ENCODE data around the gene VRK3.

VRK3 gene

DNA sequence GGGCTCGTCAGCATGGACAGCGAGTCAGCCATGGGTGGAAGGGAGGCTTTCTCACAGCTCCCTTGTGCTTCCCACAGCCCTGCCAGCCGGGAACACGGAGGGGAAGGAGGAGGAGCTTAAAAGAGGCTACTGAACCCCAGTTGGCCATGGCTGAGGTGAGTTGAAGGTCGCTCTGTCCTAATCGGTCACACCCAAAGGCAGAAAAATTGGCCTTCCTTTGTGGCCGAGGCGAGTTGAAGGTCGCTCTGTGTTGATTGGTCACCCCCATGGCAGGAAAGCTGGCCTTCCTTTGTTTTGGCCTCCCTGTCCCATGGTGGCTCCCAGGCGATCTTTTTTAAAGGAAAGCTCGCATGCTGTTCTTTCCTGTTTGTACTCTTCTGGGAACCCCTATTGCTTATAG, 5.8 kb upstream of the VRK3 start:
- DNase-seq (ENCODE audit: low spot score): no peak

DNA sequence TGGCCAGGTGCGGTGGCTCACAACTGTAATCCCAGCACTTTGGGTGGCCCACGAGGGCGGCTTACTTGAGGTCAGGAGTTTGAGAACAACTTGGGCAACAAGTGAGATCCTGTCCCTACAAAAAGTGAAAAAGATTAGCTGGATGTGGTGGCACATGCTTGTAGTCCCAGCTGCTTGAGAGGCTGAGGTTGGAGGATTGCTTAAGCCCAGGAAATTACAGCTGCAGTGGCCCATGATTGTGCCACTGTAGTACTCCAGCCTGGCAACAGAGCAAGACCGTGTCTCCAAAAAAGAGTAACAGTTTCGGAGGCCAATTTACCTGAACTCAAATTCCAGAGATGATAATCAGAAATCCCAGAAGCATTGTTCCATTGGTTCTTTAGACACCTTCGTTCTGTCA, 5.1 kb upstream of the VRK3 start:
- DNase-seq (ENCODE audit: low spot score): no peak

DNA sequence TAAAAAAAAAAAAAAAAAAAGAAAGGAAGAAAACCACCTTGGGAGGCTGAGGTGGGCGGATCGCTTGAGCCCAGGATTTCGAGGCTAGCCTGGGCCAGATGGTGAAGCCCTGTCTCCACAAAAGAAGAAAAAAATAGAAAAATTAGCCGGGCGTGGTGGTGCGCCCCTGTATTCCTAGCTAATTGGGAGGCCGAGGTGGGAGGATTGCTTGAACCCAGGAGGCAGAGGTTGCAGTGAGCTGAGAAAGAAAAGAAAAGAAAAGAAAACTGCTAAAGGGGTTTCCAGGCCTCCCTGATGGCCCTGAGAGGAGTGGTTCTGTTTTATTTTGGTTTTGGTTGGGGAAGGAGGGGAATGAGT, 1.4 kb upstream of the VRK3 start:
- no peak for DNase-seq (ENCODE audit: low spot score)

DNA sequence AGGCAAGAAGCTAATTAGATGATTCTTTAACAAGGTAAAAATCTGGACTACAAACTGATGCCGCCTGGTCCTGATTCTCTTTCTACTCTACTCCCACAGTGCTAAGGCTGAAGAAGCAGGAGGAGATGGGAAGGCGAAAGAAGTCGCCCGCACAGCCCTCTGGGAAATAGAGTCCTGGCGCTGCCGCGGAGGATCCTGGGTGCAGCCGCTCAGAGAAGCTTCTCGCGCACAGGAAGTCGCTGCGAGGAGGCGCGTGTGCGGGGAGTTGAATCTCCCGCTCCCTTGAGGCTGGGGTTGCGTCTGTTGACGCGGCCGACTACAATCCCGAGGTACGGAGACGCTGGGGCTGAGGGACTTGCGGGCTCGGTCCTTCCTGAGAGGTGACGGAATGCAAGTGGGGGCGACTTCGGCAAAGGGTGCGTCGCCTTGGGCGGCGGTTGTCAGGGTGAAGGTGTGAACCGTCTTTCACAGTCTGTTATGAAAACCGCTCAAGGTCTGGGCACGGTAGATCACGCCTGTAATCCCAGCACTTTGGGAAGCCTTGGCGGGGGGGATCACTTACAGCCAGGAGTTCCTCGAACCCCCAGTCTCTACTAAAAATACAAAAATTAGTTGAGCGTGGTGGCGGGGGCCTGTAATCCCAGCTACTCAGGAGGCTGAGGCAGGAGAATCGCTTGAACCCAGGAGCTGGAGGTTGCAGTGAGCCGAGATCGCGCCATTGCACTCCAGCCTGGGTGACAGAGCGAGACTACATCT, 800 bp upstream of the VRK3 start, which contains the start of gene ZNF473:
Gene ZNF473, plus strand, starts transcription at position 212 of the 756 bp plus-strand sequence. CDS start 5,078 bp downstream, outside the sequence.
- DNase-seq (ENCODE audit: low spot score): no peak

- no peak for DNase-seq (ENCODE audit: low spot score)
These were observed 502 bp downstream of the VRK3 start for GRCh38 chr19:50024719-50025021.

DNA sequence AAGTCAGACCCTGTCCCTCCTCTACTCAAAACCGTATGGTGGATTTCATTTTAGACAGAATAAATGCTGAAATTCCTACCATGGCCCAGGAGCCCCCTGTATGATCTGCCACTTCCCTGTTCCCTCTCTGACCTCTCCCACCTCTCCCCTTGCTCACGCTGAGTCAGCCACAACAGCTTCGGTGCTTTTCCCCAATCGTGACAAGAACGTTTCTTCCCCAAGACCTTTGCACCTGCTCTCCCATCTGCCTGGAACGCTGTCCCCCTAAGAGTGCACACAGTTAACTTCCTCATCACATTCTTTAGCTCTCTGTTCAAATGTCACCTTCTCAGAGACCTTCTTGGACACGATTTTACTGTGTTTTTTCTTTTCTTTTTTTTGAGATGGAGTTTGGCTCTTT, 2.3 kb downstream of the VRK3 start:
- no peak for DNase-seq (ENCODE audit: low spot score)

DNA sequence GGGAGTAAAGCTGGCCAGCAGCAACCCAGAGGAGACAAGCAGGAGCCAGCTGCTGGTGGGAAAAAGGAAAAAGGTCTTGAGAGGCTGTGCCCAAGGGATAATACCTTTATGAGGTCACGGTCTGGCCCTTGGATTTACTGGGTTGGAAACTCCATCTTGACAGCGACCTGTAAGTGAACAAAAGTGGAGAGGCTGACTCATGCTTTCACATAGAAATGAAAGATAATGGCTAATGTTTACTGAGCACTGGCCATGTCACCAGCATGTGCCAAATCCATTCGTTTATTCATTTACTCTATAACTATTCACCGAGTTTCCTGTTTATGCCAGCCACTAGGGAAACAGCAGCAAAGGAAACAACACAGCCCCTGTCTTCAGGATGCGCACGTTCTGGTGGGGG, 4.7 kb downstream of the VRK3 start:
- DNase-seq (ENCODE audit: low spot score): no peak

GRCh38 chr19:50016225-50016807, 8.9 kb downstream of the VRK3 start:
- no peak for DNase-seq (ENCODE audit: low spot score)

- DNase-seq (ENCODE audit: low spot score): no peak
These were observed 16.6 kb downstream of the VRK3 start for GRCh38 chr19:50008532-50008931.

DNA sequence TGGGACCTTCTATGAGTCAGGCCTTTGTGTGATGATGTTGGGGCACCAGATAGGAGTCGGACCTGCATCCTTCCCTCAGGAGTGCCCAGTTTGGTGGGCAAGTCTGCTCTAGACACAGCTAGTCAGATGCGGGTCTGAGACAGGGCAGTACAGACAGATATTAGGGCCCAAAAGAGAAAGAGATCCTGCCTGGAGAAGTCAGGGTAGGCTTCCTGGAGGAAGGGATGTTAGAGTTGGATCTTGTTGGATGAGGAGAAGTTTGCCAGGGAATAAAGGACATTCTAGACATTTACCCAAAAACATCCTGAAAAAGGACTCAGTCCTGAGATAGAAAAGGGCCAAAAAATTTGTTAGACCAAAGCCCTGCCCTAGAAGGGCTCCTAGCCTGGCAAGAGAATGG, 17.2 kb downstream of the VRK3 start:
- DNase-seq (ENCODE audit: low spot score): no peak

GRCh38 chr19:50007170-50007569, 18.0 kb downstream of the VRK3 start:
- DNase-seq (ENCODE audit: low spot score): no peak

DNA sequence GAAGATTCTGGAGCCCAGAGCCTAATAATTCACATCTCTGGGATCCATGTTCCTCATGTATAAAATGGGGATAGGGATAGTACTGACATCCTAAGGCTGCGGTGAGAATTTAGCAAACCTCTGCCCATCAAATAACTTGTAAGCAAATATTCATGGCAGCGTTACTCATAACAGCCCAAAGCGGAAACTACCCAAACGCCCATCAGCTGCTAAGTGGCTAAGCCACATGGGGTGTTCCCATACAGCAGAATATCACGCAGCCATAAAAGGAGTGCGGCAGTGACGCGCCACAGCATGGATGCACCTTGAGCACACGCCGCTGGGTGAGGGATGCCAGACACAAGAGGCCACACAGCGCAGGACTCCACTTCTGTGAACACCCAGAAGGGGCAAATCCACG, 19.7 kb downstream of the VRK3 start:
- no peak for DNase-seq (ENCODE audit: low spot score)

GRCh38 chr19:50003810-50004419, 21.3 kb downstream of the VRK3 start:
- DNase-seq (ENCODE audit: low spot score): peak; percentile 45

GRCh38 chr19:50003254-50003788, 21.9 kb downstream of the VRK3 start:
- no peak for DNase-seq (ENCODE audit: low spot score)

- no peak for DNase-seq (ENCODE audit: low spot score)
These were observed 22.7 kb downstream of the VRK3 start for GRCh38 chr19:50002386-50002960.

DNA sequence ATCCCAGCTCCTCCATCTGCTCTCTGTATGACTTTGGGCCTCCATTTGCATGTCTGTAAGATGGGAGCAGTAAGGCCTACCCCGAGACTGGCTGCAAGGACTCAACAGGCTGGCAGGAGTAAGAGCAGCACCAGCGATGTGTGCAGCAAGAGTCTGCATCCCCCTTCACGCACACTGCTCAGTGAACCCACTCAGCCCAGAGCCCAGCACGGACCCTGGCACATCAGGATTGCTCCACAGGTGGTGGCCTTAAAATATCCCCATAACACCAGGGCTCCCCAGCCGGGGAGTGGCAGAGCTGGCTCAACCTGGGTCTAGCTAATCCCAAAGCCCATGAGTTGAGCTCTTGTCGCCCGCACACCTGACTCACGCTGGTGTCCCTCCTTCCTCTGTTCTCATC, 23.4 kb downstream of the VRK3 start:
- DNase-seq (ENCODE audit: low spot score): no peak

DNA sequence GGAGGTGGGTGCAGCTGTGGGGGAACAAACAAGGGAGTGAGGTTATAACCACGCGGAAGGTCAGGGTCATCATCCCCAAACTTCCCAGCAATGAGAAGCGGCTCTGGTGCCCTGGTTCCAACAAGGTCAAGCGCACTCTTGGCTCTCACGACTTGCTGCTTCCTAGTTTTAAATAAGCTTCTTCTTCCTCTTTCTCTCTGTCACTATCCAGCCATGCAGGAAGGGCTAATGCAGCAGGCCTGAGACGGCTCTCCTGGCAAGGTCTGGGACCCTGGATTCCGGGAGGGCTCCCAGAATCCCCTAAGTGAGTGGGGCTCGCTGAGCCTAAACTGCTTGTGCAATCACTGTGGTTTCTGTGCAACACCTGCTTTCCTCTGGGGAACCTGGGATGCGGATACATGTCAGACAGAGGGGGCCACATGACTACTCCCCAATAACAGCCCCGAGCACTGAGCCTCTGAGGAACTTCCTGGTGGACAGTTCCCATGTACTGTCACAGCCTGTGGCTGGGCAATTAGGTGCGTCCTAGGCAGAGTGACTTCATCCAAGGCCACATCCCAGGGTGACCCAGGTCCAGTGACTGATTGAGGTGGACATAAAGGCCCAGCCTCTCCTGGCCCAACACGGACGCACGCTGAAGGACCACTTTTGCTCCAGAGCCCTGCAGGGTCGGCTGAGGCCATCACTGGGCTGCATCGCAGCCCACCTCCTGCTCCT, 24.2 kb downstream of the VRK3 start:
- DNase-seq (ENCODE audit: low spot score): no peak

DNA sequence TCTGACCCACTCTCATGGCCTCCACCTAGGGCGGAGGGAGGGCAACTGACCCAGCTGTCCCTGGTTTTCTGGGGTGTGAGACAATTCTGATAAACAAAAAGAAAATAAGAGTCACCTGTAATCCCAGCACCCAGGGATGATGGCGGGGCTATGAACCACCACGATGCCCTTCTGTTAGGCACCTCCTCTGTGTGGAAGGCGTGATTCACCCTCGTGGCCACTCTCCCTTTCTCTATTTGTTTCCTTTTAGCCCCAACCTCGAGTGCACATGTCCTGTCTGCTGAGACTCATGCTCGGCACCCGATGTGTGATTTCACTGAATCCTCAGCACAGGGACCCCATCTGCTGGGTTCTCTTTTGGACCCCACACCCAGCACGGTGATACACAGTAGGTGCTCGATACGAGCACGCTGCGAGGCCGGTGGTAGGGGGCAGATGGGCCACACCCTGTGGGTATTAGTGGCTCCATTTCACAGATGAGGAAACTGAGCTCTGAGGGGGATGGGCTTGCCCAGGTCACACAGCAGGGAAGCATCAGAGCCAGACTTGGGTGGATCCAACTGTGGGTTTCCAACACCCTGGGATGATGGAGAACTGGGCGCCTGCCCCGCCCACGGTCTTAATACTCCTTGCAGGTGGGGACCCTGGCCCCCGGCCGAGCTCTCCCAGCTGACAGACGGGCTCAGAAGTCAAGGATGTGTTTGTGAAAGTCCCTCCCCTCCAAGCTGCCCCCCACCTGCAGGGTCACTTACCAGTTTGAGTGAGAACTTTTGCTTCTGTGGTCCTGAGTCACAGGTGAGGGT, 24.9 kb downstream of the VRK3 start:
- DNase-seq (ENCODE audit: low spot score): no peak

DNA sequence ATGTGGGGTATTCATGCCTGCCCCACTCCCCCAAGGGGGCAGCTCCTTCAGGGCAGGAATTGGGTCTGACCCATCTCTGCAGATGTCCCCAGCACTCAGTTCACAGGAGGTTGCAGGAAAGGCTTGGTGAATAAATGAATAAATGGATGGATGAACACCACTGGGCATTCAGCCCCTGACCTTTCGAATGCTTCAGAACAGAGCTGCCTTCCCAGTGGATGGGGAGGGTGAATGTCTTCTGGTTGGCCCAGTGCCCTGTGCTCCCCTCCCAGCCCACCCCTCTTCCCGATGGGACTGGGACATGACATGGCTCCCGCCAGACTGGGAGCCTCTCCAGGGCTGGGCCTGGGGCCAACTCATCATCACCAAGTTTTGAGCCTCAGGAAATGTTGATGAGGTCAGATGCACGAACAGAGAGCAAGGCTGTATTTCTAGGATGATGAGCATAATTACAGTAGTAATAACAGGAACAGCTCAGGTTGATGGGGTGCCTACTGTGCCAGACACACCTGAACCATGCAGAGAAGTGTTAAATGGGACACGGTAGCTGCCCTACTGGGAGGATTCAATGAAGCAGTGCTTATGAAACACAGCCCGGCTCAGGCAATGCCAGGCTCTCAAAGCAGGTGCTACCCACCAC, 25.7 kb downstream of the VRK3 start:
- DNase-seq (ENCODE audit: low spot score): no peak

GRCh38 chr19:49997709-49998108, 27.5 kb downstream of the VRK3 start:
- peak; percentile 22 for DNase-seq (ENCODE audit: low spot score)

GRCh38 chr19:49988433-49988832, 36.7 kb downstream of the VRK3 start:
- DNase-seq (ENCODE audit: low spot score): no peak
